ENCODE measurements around the gene LARGE1.

The LARGE1 gene

DNA sequence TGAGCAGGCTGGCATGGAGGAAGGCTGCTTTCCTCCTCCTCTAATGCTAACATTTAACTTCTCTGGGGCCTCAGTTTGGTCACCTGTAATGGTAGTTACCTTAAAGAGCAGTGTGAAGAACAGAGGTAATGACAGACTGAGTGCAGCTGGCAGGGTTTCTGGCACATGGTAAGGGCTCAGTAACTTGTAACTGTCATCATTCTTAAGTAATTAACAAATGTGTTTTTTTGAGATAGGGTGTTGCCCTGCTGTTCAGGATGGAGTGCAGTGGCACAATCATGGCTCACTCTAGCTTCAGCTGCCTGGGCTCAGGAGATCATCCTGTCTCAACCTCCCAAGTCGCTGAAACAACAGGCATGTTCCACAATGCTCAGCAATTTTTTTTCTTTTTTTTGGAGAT, 620.1 kb downstream of the LARGE1 start:
- no peak for DNase-seq (ENCODE audit: low read depth, low spot score)
- H3K4me3 ChIP-seq (ENCODE audit: low read depth, low read length), result no peak overlapping the region
- in situ Hi-C loops (cut with HindIII; ENCODE audit: low sequenced_read_pairs), result no loop called here
- TF ChIP-seq, protein P1, sequence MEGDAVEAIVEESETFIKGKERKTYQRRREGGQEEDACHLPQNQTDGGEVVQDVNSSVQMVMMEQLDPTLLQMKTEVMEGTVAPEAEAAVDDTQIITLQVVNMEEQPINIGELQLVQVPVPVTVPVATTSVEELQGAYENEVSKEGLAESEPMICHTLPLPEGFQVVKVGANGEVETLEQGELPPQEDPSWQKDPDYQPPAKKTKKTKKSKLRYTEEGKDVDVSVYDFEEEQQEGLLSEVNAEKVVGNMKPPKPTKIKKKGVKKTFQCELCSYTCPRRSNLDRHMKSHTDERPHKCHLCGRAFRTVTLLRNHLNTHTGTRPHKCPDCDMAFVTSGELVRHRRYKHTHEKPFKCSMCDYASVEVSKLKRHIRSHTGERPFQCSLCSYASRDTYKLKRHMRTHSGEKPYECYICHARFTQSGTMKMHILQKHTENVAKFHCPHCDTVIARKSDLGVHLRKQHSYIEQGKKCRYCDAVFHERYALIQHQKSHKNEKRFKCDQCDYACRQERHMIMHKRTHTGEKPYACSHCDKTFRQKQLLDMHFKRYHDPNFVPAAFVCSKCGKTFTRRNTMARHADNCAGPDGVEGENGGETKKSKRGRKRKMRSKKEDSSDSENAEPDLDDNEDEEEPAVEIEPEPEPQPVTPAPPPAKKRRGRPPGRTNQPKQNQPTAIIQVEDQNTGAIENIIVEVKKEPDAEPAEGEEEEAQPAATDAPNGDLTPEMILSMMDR (IDR thresholded peaks at IDR 0.05; ENCODE audit: low read depth, low read length), result no peak

DNA sequence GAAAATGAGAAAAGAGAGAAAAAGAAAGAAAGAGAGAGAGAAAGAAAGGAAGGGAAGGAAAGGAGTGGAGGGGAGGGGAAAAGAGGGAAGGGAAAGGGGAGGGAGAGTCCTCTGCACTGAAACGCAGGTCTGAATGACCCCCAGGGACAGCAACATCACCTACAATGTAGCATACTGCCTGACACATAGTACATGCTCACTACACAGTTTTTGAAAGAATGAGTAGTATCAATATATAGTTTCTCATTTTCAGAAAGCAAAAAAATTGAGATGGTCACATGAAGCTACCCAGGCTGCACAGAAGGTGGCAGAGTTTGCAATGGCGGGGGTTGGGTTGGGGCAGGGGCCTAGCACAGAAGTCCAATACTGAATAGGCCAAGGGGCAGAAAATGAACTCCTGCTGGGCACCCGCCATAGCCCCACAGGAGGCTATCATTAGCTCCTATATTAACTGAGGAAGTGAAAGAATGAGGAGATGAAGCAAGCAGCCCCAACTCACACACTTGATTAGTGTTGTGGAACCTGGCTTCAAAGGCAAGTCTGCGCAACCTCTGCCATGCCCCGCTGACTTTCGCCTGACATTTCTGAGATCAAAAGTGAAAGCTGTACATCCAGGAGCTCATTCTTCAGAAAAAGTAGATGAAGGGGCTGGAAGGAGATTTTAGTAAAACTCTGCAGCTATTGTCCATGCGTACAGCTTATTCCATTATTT, 620.9 kb downstream of the LARGE1 start:
- DNase-seq (ENCODE audit: low read depth, low spot score), result no peak
- in situ Hi-C loops (cut with HindIII; ENCODE audit: low sequenced_read_pairs), result no loop called here
- TF ChIP-seq, protein P1 (IDR thresholded peaks at IDR 0.05; ENCODE audit: low read depth, low read length), result no peak
- no peak overlapping the region for H3K4me3 ChIP-seq (ENCODE audit: low read depth, low read length)

DNA sequence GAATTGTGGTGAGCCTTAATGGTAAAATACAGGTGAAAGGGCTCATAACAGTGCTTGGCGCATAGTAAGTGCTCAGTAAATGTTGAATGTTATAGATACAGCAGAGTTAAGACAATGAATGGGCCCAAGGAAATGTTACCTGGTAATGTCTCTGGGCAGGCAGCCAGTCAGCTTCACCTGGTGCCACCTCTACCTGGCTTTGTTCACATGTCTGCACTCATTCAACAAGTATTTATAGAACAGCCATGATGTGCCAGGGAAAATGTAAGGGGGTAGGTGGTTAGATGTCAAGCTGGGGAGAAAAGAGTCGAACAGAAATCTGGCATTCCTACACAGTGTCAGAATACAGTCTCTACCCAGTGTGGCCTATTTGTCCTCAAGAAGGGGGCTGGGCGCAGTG, 623.3 kb downstream of the LARGE1 start:
- TF ChIP-seq, protein P1 (IDR thresholded peaks at IDR 0.05; ENCODE audit: low read depth, low read length), result no peak
- no peak for DNase-seq (ENCODE audit: low read depth, low spot score)
- no peak overlapping the region for H3K4me3 ChIP-seq (ENCODE audit: low read depth, low read length)
- in situ Hi-C loops (cut with HindIII; ENCODE audit: low sequenced_read_pairs), result no loop called here

DNA sequence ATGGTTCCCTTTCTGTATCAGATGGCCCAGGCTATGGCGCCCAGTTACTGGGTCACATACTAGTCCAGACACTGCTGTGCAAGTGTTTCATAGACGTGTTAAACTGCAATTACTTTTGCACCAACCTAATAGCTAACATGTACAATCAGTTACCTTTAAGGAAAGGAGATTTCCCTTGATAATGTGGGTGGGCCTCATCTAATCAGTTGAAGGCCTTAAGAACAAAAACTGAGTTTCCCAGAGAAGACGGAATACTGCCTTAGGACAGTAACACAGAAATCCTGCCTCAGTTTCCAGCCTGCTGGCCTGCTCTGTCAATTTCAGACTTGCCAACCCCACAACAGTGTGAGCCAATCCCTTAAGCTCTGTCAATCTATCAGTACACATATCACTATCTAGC, 632.2 kb downstream of the LARGE1 start:
- no peak overlapping the region for H3K4me3 ChIP-seq (ENCODE audit: low read depth, low read length)
- TF ChIP-seq, protein P1 (IDR thresholded peaks at IDR 0.05; ENCODE audit: low read depth, low read length), result no peak
- no peak for DNase-seq (ENCODE audit: low read depth, low spot score)
- in situ Hi-C loops (cut with HindIII; ENCODE audit: low sequenced_read_pairs), result no loop called here

DNA sequence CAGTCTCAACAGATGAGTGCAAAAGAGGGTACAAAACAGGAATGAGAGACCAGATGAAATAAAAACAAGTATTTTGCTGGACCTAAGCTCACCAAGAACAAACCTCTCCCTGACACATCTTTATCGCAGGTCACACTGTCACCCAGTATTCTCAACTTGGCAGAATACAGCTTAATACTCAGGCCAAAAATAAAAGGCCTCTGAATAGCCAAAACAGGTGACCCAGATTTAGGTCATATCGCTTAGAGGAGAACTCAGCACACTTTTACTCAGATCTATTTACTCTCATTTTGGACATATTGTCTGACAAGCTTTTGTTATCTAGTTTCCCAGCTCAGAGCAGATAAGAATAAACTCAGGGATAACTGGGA, 645.2 kb downstream of the LARGE1 start:
- TF ChIP-seq, protein P1 (IDR thresholded peaks at IDR 0.05; ENCODE audit: low read depth, low read length), result no peak
- H3K4me3 ChIP-seq (ENCODE audit: low read depth, low read length), result no peak overlapping the region
- no peak for DNase-seq (ENCODE audit: low read depth, low spot score)
- in situ Hi-C loops (cut with HindIII; ENCODE audit: low sequenced_read_pairs), result no loop called here

DNA sequence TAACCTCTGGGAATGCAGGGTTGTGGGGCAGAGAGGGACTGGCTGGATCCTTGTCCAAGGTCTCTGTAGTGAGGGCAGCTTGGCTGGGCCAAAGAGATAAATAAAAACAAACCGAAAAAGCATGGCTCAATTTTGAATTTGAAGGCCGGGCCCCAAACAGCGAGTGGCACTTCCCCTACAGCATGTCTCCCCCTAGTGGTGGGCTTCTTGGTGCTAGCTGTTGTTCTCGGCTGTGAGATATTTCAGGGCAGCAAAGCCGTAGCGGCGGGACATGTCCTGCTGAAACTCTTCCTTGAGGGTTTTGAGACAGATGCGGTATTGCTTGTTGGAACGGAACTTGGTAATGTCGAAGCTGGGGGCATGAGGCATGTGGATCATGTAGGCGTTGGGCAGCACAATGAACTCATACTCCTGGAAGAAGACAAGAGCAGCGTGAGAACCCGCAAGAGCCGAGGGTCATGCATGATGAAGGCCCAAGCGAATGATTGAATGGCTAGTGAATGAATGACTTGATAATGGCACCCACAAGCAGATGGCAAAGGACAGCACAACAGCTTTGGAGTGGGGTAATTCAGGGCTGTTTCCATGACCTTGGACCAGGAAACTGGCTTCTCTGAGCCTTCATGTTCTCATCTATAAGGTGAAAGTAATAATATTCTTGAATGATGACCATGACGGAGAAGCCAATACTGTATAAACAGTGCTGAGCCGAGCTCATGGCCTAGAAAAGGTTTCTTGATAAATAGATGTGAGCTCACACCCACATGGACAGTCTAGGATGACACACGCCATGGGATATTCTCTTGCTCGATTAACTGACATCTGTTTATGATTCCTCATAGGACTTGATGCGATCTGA, 645.8 kb downstream of the LARGE1 start:
- TF ChIP-seq, protein P1 (IDR thresholded peaks at IDR 0.05; ENCODE audit: low read depth, low read length), result peak; percentile 27
- DNase-seq (ENCODE audit: low read depth, low spot score), result no peak
- in situ Hi-C loops (cut with HindIII; ENCODE audit: low sequenced_read_pairs), result no loop called here

More for the DNA sequence above, 645.8 kb downstream of the LARGE1 start:
- H3K4me3 ChIP-seq (ENCODE audit: low read depth, low read length), result no peak overlapping the region

All from astrocyte of the spinal cord (primary cell).